Measurements from ENCODE around the gene TENM4. TPM values are rescaled to one million over a fixed set of nuclear protein-coding genes. Genes with fewer than 3 reads are reported as not detected.

The TENM4 gene
- total and polyA plus RNA-seq, 2 of the 8 experiments (the other 6 are each of a cell fraction or from before 2014, with no cell fraction given) = 3.5 to 7.2 TPM

DNA sequence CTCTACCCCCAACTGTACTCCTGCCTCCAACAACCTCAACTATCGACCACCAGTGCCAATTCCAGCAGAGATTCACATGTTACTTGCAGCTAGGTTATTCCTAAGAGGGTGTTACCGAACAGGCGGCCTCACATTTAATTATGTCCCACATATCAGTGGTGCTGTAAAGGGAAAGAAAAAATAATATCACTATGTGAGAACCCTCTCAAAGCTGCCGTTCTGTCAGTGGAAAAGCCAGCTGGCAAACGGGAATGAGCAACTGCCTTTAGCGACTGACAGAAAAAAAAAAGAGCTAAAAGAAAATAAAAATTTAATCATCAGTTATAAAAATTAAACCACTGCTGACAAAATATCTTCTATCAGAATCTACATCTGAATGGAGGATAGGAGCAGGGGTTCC is 595.3 kb downstream of the TENM4 start:
- Histone ChIP-seq H3K27ac (ENCODE audit: low read depth, low read length) (no peak overlapping the region), H2AFZ (ENCODE audit: low read length) (no peak overlapping the region), H2BK120ac (replicated peaks; ENCODE audit: low read depth, low read length) (no peak overlapping the region), H2BK15ac (ENCODE audit: low read length) (no peak overlapping the region), H3K4me1 (replicated peaks in 1 of 4; ENCODE audit: control insufficient read depth in 3 of 4, insufficient read depth in 4 of 4, low read length in 3 of 4) (no peaks in the 10 kb centered on the region), H4K8ac (ENCODE audit: extremely low read depth, insufficient read depth, low read length) (no peak overlapping the region), H3K79me2 (ENCODE audit: control insufficient read depth in 1 of 2, insufficient read depth in 2 of 2, low read length in 2 of 2) (no peaks in the 10 kb centered on the region), H3K9me3 (ENCODE audit: insufficient read depth in 2 of 2, low read depth in 1 of 2, low read length in 1 of 2) (no peaks in the 10 kb centered on the region), H3K18ac (ENCODE audit: extremely low read depth, low read length) (no peak overlapping the region), H3K56ac (replicated peaks; ENCODE audit: insufficient read length, low read depth, low read length) (no peak overlapping the region), H4K5ac (ENCODE audit: insufficient read length, low read depth, low read length) (no peak overlapping the region), H3K4me2 (ENCODE audit: insufficient read depth in 1 of 2, low read depth in 2 of 2, low read length in 2 of 2) (no peak overlapping the region), H4K91ac (replicated peaks; ENCODE audit: insufficient read length, low read length) (no peak overlapping the region), H4K20me1 (replicated peaks in 1 of 2; ENCODE audit: control insufficient read depth in 1 of 2, insufficient read depth in 2 of 2, low read length in 2 of 2) (no peaks in the 10 kb centered on the region), H2BK20ac (ENCODE audit: low read length) (no peak overlapping the region), H3K79me1 (ENCODE audit: low read depth, low read length) (no peaks in the 10 kb centered on the region), H3K4me3 (ENCODE audit: extremely low read depth in 1 of 4, insufficient read depth in 2 of 4, low read depth in 3 of 4, low read length in 4 of 4) (no peak overlapping the region), H2AK5ac (ENCODE audit: low read depth, low read length) (no peak overlapping the region), H3K36me3 (ENCODE audit: control insufficient read depth in 2 of 4, insufficient read depth in 4 of 4, low read length in 3 of 4) (no peaks in the 10 kb centered on the region), H3K23ac (ENCODE audit: insufficient read length) (no peak overlapping the region), H2BK5ac (ENCODE audit: low read depth, low read length) (no peak overlapping the region), H3K27me3 (replicated peaks in 1 of 4; ENCODE audit: control insufficient read depth in 3 of 4, extremely low read depth in 1 of 4, insufficient read depth in 3 of 4, low read length in 3 of 4) (no peaks in the 10 kb centered on the region), H2BK12ac (ENCODE audit: low read depth, low read length) (no peak overlapping the region), H3K23me2 (ENCODE audit: low read depth, low read length) (0 out of 2 replicates have a peak, but pooled peaks cover 2% of the 10 kb centered on the region), H3K9ac (replicated peaks in 1 of 4; ENCODE audit: extremely low read depth in 1 of 4, low read depth in 3 of 4, low read length in 3 of 4) (no peak overlapping the region), H3K14ac (ENCODE audit: insufficient read length) (no peak overlapping the region), H3K4ac (replicated peaks; ENCODE audit: insufficient read length, low read depth, low read length) (no peak overlapping the region)
- CTCF ChIA-PET (ENCODE audit: partially characterized antibody) = interaction anchor here (0.7 to 2.2 kb wide), 7 partner anchors 10 to 255 kb away, joined by 3 to 9 read pairs (median 3); no protein-coding TSS in a partner anchor
- WGBS, 2 experiments (ENCODE audit: extremely low coverage in 1 of 2, insufficient coverage in 1 of 2, insufficient read length in 1 of 2, insufficient replicate concordance in 2 of 2, low coverage in 1 of 2, low lambda C conversion rate in 2 of 2, missing lambda C conversion rate in 1 of 2) = 88% methylated on average over 6 of the region's 6 CpGs; no CpG with 5 or more reads in 1 of the 2 experiments
- no peak for FAIRE-seq
- no peak for DNase-seq (ENCODE audit: low read depth in 1 of 2, low spot score in 2 of 2)
- POLR2A ChIA-PET (ENCODE audit: partially characterized antibody) = no interaction called here
- TF ChIP-seq BACH1 (IDR thresholded peaks at IDR 0.05; ENCODE audit: low read length) (no peak), KDM1A (IDR thresholded peaks at IDR 0.05; ENCODE audit: borderline replicate concordance, low read length) (no peak), SIN3A (conservative IDR thresholded peaks at IDR 0.05 in 1 of 2, IDR thresholded peaks at IDR 0.05 in 1 of 2; ENCODE audit: low read depth in 1 of 2, low read length in 2 of 2) (no peak), KDM5A (IDR thresholded peaks at IDR 0.05; ENCODE audit: low read length) (no peak), NRF1 (IDR thresholded peaks at IDR 0.05; ENCODE audit: low read depth, low read length) (no peak), TEAD4 (IDR thresholded peaks at IDR 0.05; ENCODE audit: low read depth, low read length) (no peak), ASH2L (IDR thresholded peaks at IDR 0.05; ENCODE audit: low read length) (no peak), HDAC6 (IDR thresholded peaks at IDR 0.05; ENCODE audit: low read depth, low read length) (no peak)
- TF ChIP-seq, protein P1, sequence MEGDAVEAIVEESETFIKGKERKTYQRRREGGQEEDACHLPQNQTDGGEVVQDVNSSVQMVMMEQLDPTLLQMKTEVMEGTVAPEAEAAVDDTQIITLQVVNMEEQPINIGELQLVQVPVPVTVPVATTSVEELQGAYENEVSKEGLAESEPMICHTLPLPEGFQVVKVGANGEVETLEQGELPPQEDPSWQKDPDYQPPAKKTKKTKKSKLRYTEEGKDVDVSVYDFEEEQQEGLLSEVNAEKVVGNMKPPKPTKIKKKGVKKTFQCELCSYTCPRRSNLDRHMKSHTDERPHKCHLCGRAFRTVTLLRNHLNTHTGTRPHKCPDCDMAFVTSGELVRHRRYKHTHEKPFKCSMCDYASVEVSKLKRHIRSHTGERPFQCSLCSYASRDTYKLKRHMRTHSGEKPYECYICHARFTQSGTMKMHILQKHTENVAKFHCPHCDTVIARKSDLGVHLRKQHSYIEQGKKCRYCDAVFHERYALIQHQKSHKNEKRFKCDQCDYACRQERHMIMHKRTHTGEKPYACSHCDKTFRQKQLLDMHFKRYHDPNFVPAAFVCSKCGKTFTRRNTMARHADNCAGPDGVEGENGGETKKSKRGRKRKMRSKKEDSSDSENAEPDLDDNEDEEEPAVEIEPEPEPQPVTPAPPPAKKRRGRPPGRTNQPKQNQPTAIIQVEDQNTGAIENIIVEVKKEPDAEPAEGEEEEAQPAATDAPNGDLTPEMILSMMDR (IDR thresholded peaks at IDR 0.05; ENCODE audit: control extremely low read depth in 1 of 3, insufficient read depth in 1 of 3, low read depth in 1 of 3, low read length in 3 of 3) = no peak
- TF ChIP-seq, protein P2, sequence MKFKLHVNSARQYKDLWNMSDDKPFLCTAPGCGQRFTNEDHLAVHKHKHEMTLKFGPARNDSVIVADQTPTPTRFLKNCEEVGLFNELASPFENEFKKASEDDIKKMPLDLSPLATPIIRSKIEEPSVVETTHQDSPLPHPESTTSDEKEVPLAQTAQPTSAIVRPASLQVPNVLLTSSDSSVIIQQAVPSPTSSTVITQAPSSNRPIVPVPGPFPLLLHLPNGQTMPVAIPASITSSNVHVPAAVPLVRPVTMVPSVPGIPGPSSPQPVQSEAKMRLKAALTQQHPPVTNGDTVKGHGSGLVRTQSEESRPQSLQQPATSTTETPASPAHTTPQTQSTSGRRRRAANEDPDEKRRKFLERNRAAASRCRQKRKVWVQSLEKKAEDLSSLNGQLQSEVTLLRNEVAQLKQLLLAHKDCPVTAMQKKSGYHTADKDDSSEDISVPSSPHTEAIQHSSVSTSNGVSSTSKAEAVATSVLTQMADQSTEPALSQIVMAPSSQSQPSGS (IDR thresholded peaks at IDR 0.05; ENCODE audit: low read length) = no peak
